H9 (cell line): ENCODE measurements around the gene DDX51. TPM values are rescaled to one million over a fixed set of nuclear protein-coding genes. Genes with fewer than 3 reads are reported as not detected.

Experiments used
- DNase-seq: peaks from one replicate; pipeline ENCODE4 v3.0.0-alpha.2; 2017
- H2AFZ ChIP-seq: one replicate; pipeline ENCODE4 v1.6.1; 2013; ENCODE audit warnings: mild to moderate bottlenecking, low read length, control low read depth, moderate library complexity
- H2AK5ac ChIP-seq: 2 replicates; pipeline ENCODE4 v1.6.1; 2013; ENCODE audit warnings: low read length, control low read depth, mixed read lengths; ENCODE audit not compliant: insufficient read length
- H2BK120ac ChIP-seq: one replicate; pipeline ENCODE4 v1.6.1; 2013; ENCODE audit warnings: low read depth, mild to moderate bottlenecking, low read length, control low read depth, inconsistent platforms; ENCODE audit not compliant: poor library complexity, severe bottlenecking
- H2BK12ac ChIP-seq: 2 replicates; pipeline ENCODE4 v1.6.1; 2013; ENCODE audit warnings: low read length, control low read depth, mixed read lengths, low read depth; ENCODE audit not compliant: insufficient read length
- H2BK15ac ChIP-seq: 2 replicates; pipeline ENCODE4 v1.6.1; 2013; ENCODE audit warnings: low read depth, low read length, control low read depth
- H2BK20ac ChIP-seq: one replicate; pipeline ENCODE4 v1.6.1; 2013; ENCODE audit warnings: low read depth, mild to moderate bottlenecking, low read length, control low read depth, inconsistent platforms; ENCODE audit not compliant: poor library complexity, severe bottlenecking
- H2BK5ac ChIP-seq: 2 replicates; pipeline ENCODE4 v1.6.1; 2013; ENCODE audit warnings: low read length, control low read depth, mixed read lengths; ENCODE audit not compliant: insufficient read length
- H3K14ac ChIP-seq: 2 replicates; pipeline ENCODE4 v1.6.1; 2013; ENCODE audit warnings: low read length, control low read depth; ENCODE audit not compliant: insufficient read depth
- H3K18ac ChIP-seq: 2 replicates; pipeline ENCODE4 v1.6.1; 2013; ENCODE audit warnings: low read depth, mild to moderate bottlenecking, mixed read lengths, low read length, control low read depth; ENCODE audit not compliant: insufficient read length
- H3K23ac ChIP-seq: 2 replicates; pipeline ENCODE4 v1.6.1; 2013; ENCODE audit warnings: low read length, control low read depth, mixed read lengths, low read depth; ENCODE audit not compliant: insufficient read length
- H3K23me2 ChIP-seq: 2 replicates; pipeline ENCODE4 v1.6.1; 2013; ENCODE audit warnings: low read depth, mild to moderate bottlenecking, mixed read lengths, low read length, control low read depth; ENCODE audit not compliant: insufficient read length, poor library complexity, severe bottlenecking
- H3K27ac ChIP-seq: 2 replicates; pipeline ENCODE4 v1.5.1; 2013; ENCODE audit warnings: low read length, control low read depth, mixed read lengths, low read depth; ENCODE audit not compliant: insufficient read length
- H3K27me3 ChIP-seq: 2 replicates; pipeline ENCODE4 v1.6.1; 2013; ENCODE audit warnings: low read length, control low read depth, inconsistent platforms; ENCODE audit not compliant: insufficient read depth
- H3K4ac ChIP-seq: 2 replicates; pipeline ENCODE4 v1.6.1; 2013; ENCODE audit warnings: low read depth, mild to moderate bottlenecking, control low read depth, inconsistent platforms, low read length, moderate library complexity
- H3K4me1 ChIP-seq: 2 replicates; pipeline ENCODE4 v1.6.1; 2013; ENCODE audit warnings: low read length, control low read depth, inconsistent platforms; ENCODE audit not compliant: insufficient read depth
- H3K4me2 ChIP-seq: 2 replicates; pipeline ENCODE4 v1.6.1; 2013; ENCODE audit warnings: low read length, control low read depth, mixed read lengths; ENCODE audit not compliant: insufficient read length, insufficient read depth
- H3K56ac ChIP-seq: 2 replicates; pipeline ENCODE4 v1.6.1; 2013; ENCODE audit warnings: low read depth, mild to moderate bottlenecking, mixed read lengths, low read length, control low read depth; ENCODE audit not compliant: insufficient read length
- H3K79me1 ChIP-seq: 2 replicates; pipeline ENCODE4 v1.6.1; 2013; ENCODE audit warnings: low read depth, mild to moderate bottlenecking, moderate library complexity, low read length, control low read depth, inconsistent platforms; ENCODE audit not compliant: insufficient read depth, poor library complexity, severe bottlenecking
- H3K79me2 ChIP-seq: 2 replicates; pipeline ENCODE4 v1.6.1; 2013; ENCODE audit warnings: low read length, control low read depth, inconsistent platforms; ENCODE audit not compliant: insufficient read depth
- H3K9ac ChIP-seq: 2 replicates; pipeline ENCODE4 v1.6.1; 2013; ENCODE audit warnings: low read length, control low read depth, mixed read lengths; ENCODE audit not compliant: insufficient read length; ENCODE audit errors: extremely low read depth
- H3K9me3 ChIP-seq: one replicate; pipeline ENCODE4 v1.6.1; 2013; ENCODE audit warnings: low read depth, low read length, inconsistent platforms; ENCODE audit not compliant: control insufficient read depth
- H3T11ph ChIP-seq: one replicate; pipeline ENCODE4 v1.6.1; 2013; ENCODE audit warnings: mild to moderate bottlenecking, low read length, control low read depth, inconsistent platforms
- H4K20me1 ChIP-seq: one replicate; pipeline ENCODE4 v1.6.1; 2013; ENCODE audit not compliant: control insufficient read depth, insufficient read length, insufficient read depth
- H4K5ac ChIP-seq: 2 replicates; pipeline ENCODE4 v1.6.1; 2013; ENCODE audit warnings: low read depth, mild to moderate bottlenecking, mixed read lengths, low read length, control low read depth; ENCODE audit not compliant: insufficient read length
- H4K8ac ChIP-seq: replicated peaks from 2 replicates; pipeline ENCODE4 v1.6.1; 2013; ENCODE audit warnings: low read length, control low read depth, mixed read lengths, low read depth; ENCODE audit not compliant: insufficient read length
- H4K91ac ChIP-seq: 2 replicates; pipeline ENCODE4 v1.6.1; 2013; ENCODE audit warnings: low read depth, mild to moderate bottlenecking, moderate library complexity, mixed read lengths, low read length, control low read depth; ENCODE audit not compliant: insufficient read length
- H3K27ac Mint-ChIP-seq, 3 experiments: 2 replicates in 2 of 3; 3 replicates in 1 of 3; pipeline ENCODE4 v1.8.0; 2020 to 2021; ENCODE audit warnings: mixed read lengths in 3 of 3, mild to moderate bottlenecking in 1 of 3, moderate library complexity in 1 of 3
- H3K27me3 Mint-ChIP-seq: 2 replicates; pipeline ENCODE4 v1.8.0; 2021; ENCODE audit warnings: low read depth, mild to moderate bottlenecking, moderate library complexity, mixed read lengths
- H3K36me3 Mint-ChIP-seq, 3 experiments: 2 replicates in 2 of 3; 3 replicates in 1 of 3; pipeline ENCODE4 v1.8.0; 2020 to 2021; ENCODE audit warnings: low read depth in 3 of 3, mixed read lengths in 3 of 3; ENCODE audit not compliant: insufficient read depth in 1 of 3
- H3K4me1 Mint-ChIP-seq, 2 experiments: 2 replicates each; pipeline ENCODE4 v1.8.0; 2020; ENCODE audit warnings: mixed read lengths in 2 of 2
- H3K4me3 Mint-ChIP-seq, 2 experiments: 2 replicates in 1 of 2; 3 replicates in 1 of 2; pipeline ENCODE4 v1.8.0; 2020 to 2021; ENCODE audit warnings: mild to moderate bottlenecking in 2 of 2, mixed read lengths in 2 of 2, moderate library complexity in 1 of 2
- H3K9me3 Mint-ChIP-seq, 2 experiments: 2 replicates in 1 of 2; 3 replicates in 1 of 2; pipeline ENCODE4 v1.8.0; 2020; ENCODE audit warnings: mild to moderate bottlenecking in 2 of 2, mixed read lengths in 2 of 2, moderate library complexity in 1 of 2
- WGBS: extraction: QIAGEN DNeasy Blood & Tissue Kit; methylation state at CpG from one replicate; pipeline ENCODE4 v1.1.7; 2013; ENCODE audit warnings: missing lambda C conversion rate, low lambda C conversion rate, mixed read lengths; ENCODE audit not compliant: insufficient read length; ENCODE audit errors: extremely low coverage; 5-methylcytosine and 5-hydroxymethylcytosine counted together
- total RNA-seq: library from RNA; stranded (reverse); gene quantifications from 2 replicates; pipeline ENCODE4 v1.2.1, GENCODE V29; 2021
- TF ChIP-seq, protein P1 (sequence below): fragments of 200-600 bp; sonication (generic); conservative IDR thresholded peaks from 3 replicates; pipeline ENCODE4 v1.8.0; 2021; ENCODE audit warnings: antibody characterized with exemption, mild to moderate bottlenecking

DDX51 gene
- total RNA-seq, 1 experiment from 2014 or later = 37.9 TPM

DNA sequence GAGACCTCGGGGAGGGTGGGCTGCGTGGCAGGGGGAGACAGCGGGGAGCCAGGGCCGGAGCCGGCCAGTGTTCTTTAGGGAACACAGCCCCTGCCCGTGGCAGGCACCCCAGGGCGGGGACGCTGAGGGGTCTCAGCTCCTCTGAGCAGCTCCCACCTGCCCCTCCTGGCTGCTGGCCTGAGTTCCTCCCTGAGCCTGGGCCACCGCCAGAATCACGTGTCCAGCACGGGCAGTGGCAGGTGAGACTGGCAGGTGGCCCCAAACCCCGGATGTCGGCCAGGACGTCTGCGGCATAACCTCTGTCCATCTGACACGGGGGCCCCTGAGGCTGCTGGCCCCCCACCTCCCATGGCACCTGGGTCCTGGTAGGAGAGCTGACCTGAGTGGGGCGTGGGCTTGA lies 25.3 kb upstream of the DDX51 start:
- Histone ChIP-seq H3K27me3 (no peaks in the 10 kb centered on the region; the same call in 1 of the 2 replicates), H2BK15ac (no peak overlapping the region)

More for the DNA sequence above, 25.3 kb upstream of the DDX51 start:
- H3K27ac ChIP-seq = no peak overlapping the region
- H3K23ac ChIP-seq = no peak overlapping the region
- H3K4ac ChIP-seq = no peak overlapping the region
- no peak overlapping the region for H4K91ac ChIP-seq
- no peak overlapping the region for H3K4me2 ChIP-seq
- no peak overlapping the region for H2BK5ac ChIP-seq
- H3K23me2 ChIP-seq = no peaks in the 10 kb centered on the region
- H3K14ac ChIP-seq = no peak overlapping the region
- no peaks in the 10 kb centered on the region for H3K79me2 ChIP-seq
- peaks cover 0 to 6% (median 0%) of the 10 kb centered on the region in 3 experiments; a peak in 1 of 7 replicates for H3K36me3 Mint-ChIP-seq
- no CpG with 5 or more reads among the region's 17 CpGs for WGBS
- no peaks in the 10 kb centered on the region for H3K4me1 Mint-ChIP-seq
- no peak overlapping the region for H4K5ac ChIP-seq
- no peak overlapping the region for H3K27ac Mint-ChIP-seq
- no peak overlapping the region for H3K56ac ChIP-seq
- no peak overlapping the region for H3K9ac ChIP-seq
- H3T11ph ChIP-seq = no peak overlapping the region
- H3K4me1 ChIP-seq = no peaks in the 10 kb centered on the region
- H2AK5ac ChIP-seq = no peak overlapping the region
- TF ChIP-seq, protein P1, sequence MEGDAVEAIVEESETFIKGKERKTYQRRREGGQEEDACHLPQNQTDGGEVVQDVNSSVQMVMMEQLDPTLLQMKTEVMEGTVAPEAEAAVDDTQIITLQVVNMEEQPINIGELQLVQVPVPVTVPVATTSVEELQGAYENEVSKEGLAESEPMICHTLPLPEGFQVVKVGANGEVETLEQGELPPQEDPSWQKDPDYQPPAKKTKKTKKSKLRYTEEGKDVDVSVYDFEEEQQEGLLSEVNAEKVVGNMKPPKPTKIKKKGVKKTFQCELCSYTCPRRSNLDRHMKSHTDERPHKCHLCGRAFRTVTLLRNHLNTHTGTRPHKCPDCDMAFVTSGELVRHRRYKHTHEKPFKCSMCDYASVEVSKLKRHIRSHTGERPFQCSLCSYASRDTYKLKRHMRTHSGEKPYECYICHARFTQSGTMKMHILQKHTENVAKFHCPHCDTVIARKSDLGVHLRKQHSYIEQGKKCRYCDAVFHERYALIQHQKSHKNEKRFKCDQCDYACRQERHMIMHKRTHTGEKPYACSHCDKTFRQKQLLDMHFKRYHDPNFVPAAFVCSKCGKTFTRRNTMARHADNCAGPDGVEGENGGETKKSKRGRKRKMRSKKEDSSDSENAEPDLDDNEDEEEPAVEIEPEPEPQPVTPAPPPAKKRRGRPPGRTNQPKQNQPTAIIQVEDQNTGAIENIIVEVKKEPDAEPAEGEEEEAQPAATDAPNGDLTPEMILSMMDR = no peak
- no peaks in the 10 kb centered on the region for H3K9me3 ChIP-seq
- H2BK12ac ChIP-seq = no peak overlapping the region
- no peak overlapping the region for H2BK20ac ChIP-seq
- H3K27me3 Mint-ChIP-seq = peaks cover 65% of the 10 kb centered on the region
- no peak overlapping the region for H2AFZ ChIP-seq
- H3K9me3 Mint-ChIP-seq = peaks cover 9 to 13% of the 10 kb centered on the region in 2 experiments; a peak in 4 of 5 replicates
- no peaks in the 10 kb centered on the region for H4K20me1 ChIP-seq
- DNase-seq = no peak
- H3K4me3 Mint-ChIP-seq = no peak overlapping the region
- no peak overlapping the region for H4K8ac ChIP-seq
- no peak overlapping the region for H2BK120ac ChIP-seq
- H3K79me1 ChIP-seq = no peaks in the 10 kb centered on the region
- no peak overlapping the region for H3K18ac ChIP-seq
